HUES64 (cell line): ENCODE results near the gene DSTN.
A peak's percentile ranks its signal among the peaks of the same experiment; 100 is the strongest.

ENCODE experiments used
- H3K27ac ChIP-seq: 2 replicates; pipeline ENCODE4 v1.7.0; 2013; ENCODE audit warnings: low read depth, low read length, inconsistent platforms
- H3K27me3 ChIP-seq: 2 replicates; pipeline ENCODE4 v1.6.1; 2013; ENCODE audit warnings: mild to moderate bottlenecking, low read length; ENCODE audit not compliant: insufficient read depth
- H3K36me3 ChIP-seq: 2 replicates; pipeline ENCODE4 v1.6.1; 2013; ENCODE audit warnings: mild to moderate bottlenecking, low read length; ENCODE audit not compliant: insufficient read depth
- H3K4me1 ChIP-seq: 2 replicates; pipeline ENCODE4 v1.6.1; 2013; ENCODE audit warnings: mild to moderate bottlenecking, low read length, moderate library complexity; ENCODE audit not compliant: insufficient read depth
- H3K4me3 ChIP-seq: 2 replicates; pipeline ENCODE4 v1.5.1; 2013; ENCODE audit warnings: mild to moderate bottlenecking, low read length, moderate library complexity
- H3K9ac ChIP-seq: 2 replicates; pipeline ENCODE4 v1.6.1; 2013; ENCODE audit warnings: mild to moderate bottlenecking, low read depth, low read length
- H3K9me3 ChIP-seq: 2 replicates; pipeline ENCODE4 v1.6.1; 2013; ENCODE audit warnings: low read depth, low read length; ENCODE audit not compliant: insufficient read depth
- WGBS: fragments of 150-250, 120-280 bp; methylation state at CpG from one replicate; pipeline ENCODE4 v1.1.7; 2013; ENCODE audit warnings: missing lambda C conversion rate; 5-methylcytosine and 5-hydroxymethylcytosine counted together

DSTN gene

GRCh38 chr20:17531665-17532025 is 38.2 kb upstream of the DSTN start:
- Histone ChIP-seq H3K4me1 (peaks cover 16% of the 10 kb centered on the region), H3K9ac (peak overlapping the region; percentile 89), H3K36me3 (no peaks in the 10 kb centered on the region), H3K27me3 (peaks cover 37% of the 10 kb centered on the region), H3K4me3 (peak overlapping the region; percentile 68), H3K9me3 (no peaks in the 10 kb centered on the region), H3K27ac (peak overlapping the region; percentile 87; the same call in 1 of the 2 replicates)
- 46% methylated on average over 5 of the region's 5 CpGs for WGBS

DNA sequence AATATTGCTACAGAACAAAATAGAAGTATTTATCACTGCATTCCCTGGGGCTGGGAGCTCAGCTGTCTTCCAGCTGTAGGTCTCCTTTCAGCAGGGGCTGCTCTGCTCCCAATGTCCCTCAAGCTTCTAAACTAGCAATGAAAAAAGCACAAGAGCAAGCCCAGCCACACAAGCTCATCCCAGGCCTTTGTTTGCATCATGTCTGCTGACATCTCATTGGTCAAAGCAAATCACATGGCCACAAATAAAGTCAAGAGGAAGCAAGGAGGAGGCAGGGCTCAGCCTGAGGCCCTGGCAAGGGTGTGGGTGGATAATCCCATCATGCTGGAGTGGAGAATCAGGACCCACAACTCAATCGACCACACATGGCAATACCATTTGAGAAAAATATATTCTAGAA is 36.5 kb upstream of the DSTN start:
- no peaks in the 10 kb centered on the region for H3K36me3 ChIP-seq
- H3K27ac ChIP-seq = peak overlapping the region; percentile 71
- 18% methylated on average over 1 of the region's 1 CpG for WGBS
- H3K9ac ChIP-seq = no peak overlapping the region
- H3K9me3 ChIP-seq = no peaks in the 10 kb centered on the region
- peaks cover 18% of the 10 kb centered on the region for H3K4me1 ChIP-seq
- H3K4me3 ChIP-seq = no peak overlapping the region
- H3K27me3 ChIP-seq = peaks cover 32% of the 10 kb centered on the region

GRCh38 chr20:17534077-17534476 is 35.8 kb upstream of the DSTN start:
- Histone ChIP-seq H3K36me3 (no peaks in the 10 kb centered on the region), H3K9me3 (no peaks in the 10 kb centered on the region), H3K27ac (peak overlapping the region; percentile 71), H3K4me1 (peaks cover 18% of the 10 kb centered on the region), H3K9ac (no peak overlapping the region), H3K4me3 (no peak overlapping the region; the same call in 1 of the 2 replicates), H3K27me3 (peaks cover 27% of the 10 kb centered on the region)
- WGBS = 73% methylated on average over 3 of the region's 3 CpGs

- peaks cover 13% of the 10 kb centered on the region for H3K4me1 ChIP-seq
- H3K9ac ChIP-seq = no peak overlapping the region
- no peaks in the 10 kb centered on the region for H3K9me3 ChIP-seq
- WGBS = 27% methylated on average over 6 of the region's 6 CpGs
- no peak overlapping the region for H3K27ac ChIP-seq
- no peaks in the 10 kb centered on the region for H3K36me3 ChIP-seq
- H3K4me3 ChIP-seq = no peak overlapping the region
- H3K27me3 ChIP-seq = no peaks in the 10 kb centered on the region
Measured at GRCh38 chr20:17536944-17537444, 32.9 kb upstream of the DSTN start.

- WGBS = 89% methylated on average over 3 of the region's 3 CpGs
Measured at GRCh38 chr20:17537959-17538358, 31.9 kb upstream of the DSTN start.

GRCh38 chr20:17538517-17539170 is 31.2 kb upstream of the DSTN start:
- Histone ChIP-seq H3K4me1 (peaks cover 11% of the 10 kb centered on the region), H3K27me3 (no peaks in the 10 kb centered on the region), H3K36me3 (no peaks in the 10 kb centered on the region), H3K4me3 (no peak overlapping the region), H3K27ac (no peak overlapping the region), H3K9me3 (no peaks in the 10 kb centered on the region), H3K9ac (no peak overlapping the region)
- 87% methylated on average over 7 of the region's 7 CpGs for WGBS

More at GRCh38 chr20:17537959-17538358, 31.9 kb upstream of the DSTN start:
- H3K36me3 ChIP-seq = no peaks in the 10 kb centered on the region
- no peak overlapping the region for H3K4me3 ChIP-seq
- no peaks in the 10 kb centered on the region for H3K27me3 ChIP-seq
- H3K27ac ChIP-seq = no peak overlapping the region
- H3K9ac ChIP-seq = no peak overlapping the region
- no peaks in the 10 kb centered on the region for H3K9me3 ChIP-seq
- H3K4me1 ChIP-seq = peaks cover 13% of the 10 kb centered on the region

DNA sequence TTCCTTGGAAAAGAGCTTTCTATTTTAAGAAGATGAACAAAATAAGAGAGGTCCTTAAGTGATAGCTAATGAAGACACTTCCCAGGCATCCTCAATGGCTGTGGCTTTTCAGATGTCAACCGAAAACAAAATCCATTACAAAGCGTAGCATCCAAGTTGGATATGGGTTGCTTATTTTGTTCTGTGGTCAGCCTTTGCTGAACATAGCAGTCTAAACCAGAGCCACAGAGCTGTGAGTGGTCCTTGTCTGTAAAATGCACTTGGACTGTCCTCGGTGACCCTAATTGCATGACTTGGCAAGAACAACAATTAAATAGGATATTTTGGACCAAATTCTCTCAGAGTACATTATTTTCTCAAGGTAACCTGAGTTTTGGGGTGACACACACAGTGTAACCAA is 28.3 kb upstream of the DSTN start:
- no peak overlapping the region for H3K27ac ChIP-seq
- H3K9me3 ChIP-seq = no peaks in the 10 kb centered on the region
- H3K9ac ChIP-seq = no peak overlapping the region
- H3K4me1 ChIP-seq = 0 out of 2 replicates have a peak, but pooled peaks cover 2% of the 10 kb centered on the region
- WGBS = 93% methylated on average over 3 of the region's 3 CpGs
- H3K36me3 ChIP-seq = no peaks in the 10 kb centered on the region
- H3K4me3 ChIP-seq = no peak overlapping the region
- no peaks in the 10 kb centered on the region for H3K27me3 ChIP-seq

GRCh38 chr20:17541996-17542395 is 27.9 kb upstream of the DSTN start:
- WGBS = 91% methylated on average over 5 of the region's 5 CpGs
- Histone ChIP-seq H3K27ac (no peak overlapping the region), H3K4me1 (0 out of 2 replicates have a peak, but pooled peaks cover 2% of the 10 kb centered on the region), H3K4me3 (no peak overlapping the region), H3K9ac (no peak overlapping the region), H3K27me3 (no peaks in the 10 kb centered on the region), H3K9me3 (no peaks in the 10 kb centered on the region), H3K36me3 (no peaks in the 10 kb centered on the region)

DNA sequence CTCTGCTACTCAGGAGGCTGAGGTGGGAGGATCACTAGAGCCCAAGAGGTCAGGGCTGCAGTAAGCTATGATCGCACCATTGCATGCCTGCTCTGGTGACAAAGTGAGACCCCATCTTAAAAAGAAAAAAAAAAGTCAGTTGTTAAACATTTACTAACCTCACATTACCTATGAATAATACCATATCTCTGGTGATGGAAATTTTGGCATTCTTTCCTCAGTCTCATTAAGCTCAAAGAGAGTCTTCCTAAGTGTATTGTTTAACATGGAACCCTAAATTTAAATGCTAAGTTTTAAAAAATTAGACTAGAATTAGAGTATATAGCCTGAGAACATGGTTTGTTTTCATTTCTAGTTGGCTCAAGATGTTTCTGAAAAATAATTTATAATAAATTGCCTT is 27.4 kb upstream of the DSTN start:
- H3K36me3 ChIP-seq = no peaks in the 10 kb centered on the region
- no peak overlapping the region for H3K9ac ChIP-seq
- H3K9me3 ChIP-seq = no peaks in the 10 kb centered on the region
- no peaks in the 10 kb centered on the region for H3K4me1 ChIP-seq
- no peaks in the 10 kb centered on the region for H3K27me3 ChIP-seq
- WGBS = 100% methylated on average over 1 of the region's 1 CpG
- H3K27ac ChIP-seq = no peak overlapping the region
- no peak overlapping the region for H3K4me3 ChIP-seq

- Histone ChIP-seq H3K9ac (no peak overlapping the region), H3K27ac (no peak overlapping the region), H3K27me3 (no peaks in the 10 kb centered on the region), H3K9me3 (no peaks in the 10 kb centered on the region), H3K4me3 (no peak overlapping the region), H3K36me3 (no peaks in the 10 kb centered on the region), H3K4me1 (no peaks in the 10 kb centered on the region)
- 98% methylated on average over 4 of the region's 4 CpGs for WGBS
Measured at GRCh38 chr20:17542993-17543412, 26.9 kb upstream of the DSTN start.

DNA sequence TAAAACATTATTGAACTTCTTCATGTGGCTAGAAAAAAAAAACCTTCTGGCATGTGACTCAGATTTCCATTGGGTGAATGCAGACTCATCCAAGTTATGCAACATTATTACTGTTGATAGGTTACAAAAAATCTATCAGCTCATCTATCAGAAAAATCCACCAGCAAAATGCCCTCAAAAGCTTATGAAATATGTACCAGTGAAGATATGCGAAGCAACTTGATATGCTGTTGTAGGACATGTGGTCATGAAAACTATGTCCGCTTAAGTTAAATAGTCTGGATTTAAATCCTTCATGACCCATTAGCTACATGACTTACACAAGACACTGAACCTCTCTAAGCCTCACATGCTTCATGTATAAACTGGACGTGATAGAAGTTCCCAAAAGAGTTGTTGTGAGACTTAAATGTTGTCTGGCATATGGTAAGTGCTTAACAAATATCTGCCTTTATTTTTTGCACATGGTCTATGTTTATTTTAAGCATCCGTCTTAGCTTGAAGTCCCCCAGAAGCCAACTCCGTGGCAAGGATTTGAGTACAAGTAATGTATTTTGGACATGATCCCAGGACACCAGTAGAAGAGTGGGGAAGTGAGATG is 26.2 kb upstream of the DSTN start:
- no peaks in the 10 kb centered on the region for H3K4me1 ChIP-seq
- no peaks in the 10 kb centered on the region for H3K9me3 ChIP-seq
- WGBS = 91% methylated on average over 5 of the region's 5 CpGs
- H3K4me3 ChIP-seq = no peak overlapping the region
- no peaks in the 10 kb centered on the region for H3K36me3 ChIP-seq
- H3K27me3 ChIP-seq = no peaks in the 10 kb centered on the region
- H3K9ac ChIP-seq = no peak overlapping the region
- no peak overlapping the region for H3K27ac ChIP-seq
